HG02623 (cell line): ENCODE data around the gene AGBL1.

ENCODE experiments used
- ATAC-seq: cut with Tn5 transposase; IDR thresholded peaks from one replicate; pipeline ENCODE4 v1.9.1; 2021; ENCODE audit warnings: moderate library complexity; ENCODE audit not compliant: unreplicated experiment

Gene AGBL1

DNA sequence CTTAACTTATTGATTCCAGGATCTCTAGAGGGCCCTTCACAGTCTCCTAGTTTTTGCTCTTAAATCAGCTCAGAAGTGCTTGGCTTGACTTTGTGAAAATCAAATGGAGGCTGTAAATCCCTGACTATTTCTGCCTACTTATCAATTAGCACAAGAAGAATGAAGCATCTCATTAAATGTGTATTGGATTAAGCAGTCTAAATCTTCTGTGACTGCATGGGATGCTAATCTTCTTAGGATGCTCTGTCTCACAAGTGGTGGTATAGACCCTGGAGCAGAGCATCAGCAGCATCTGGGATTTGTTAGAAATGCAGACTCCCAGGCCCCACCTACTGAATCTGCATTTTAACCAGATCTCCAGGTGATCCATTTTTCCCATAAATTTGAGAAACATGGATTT, 488.7 kb downstream of the AGBL1 start:
- ATAC-seq = no peak

DNA sequence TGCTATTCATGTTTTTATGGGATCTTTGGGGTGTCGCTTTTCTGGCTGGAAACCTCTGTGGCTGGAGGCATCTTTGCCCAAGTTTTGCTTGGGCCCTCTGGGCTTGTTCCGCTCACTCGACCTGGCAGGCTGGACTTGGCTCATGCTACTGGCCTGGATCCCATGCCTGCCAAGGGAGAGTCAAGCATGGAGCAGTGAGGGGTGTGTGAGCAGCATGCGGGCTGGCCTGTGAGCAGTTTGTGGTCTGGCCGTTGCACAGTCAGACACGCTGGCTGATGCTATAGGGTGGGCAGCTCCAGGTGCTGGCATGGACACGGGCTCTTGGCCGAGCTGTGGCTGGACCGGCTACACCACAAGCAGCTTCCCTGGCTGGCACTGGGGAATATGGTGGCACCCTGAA, 491.1 kb downstream of the AGBL1 start:
- no peak for ATAC-seq

DNA sequence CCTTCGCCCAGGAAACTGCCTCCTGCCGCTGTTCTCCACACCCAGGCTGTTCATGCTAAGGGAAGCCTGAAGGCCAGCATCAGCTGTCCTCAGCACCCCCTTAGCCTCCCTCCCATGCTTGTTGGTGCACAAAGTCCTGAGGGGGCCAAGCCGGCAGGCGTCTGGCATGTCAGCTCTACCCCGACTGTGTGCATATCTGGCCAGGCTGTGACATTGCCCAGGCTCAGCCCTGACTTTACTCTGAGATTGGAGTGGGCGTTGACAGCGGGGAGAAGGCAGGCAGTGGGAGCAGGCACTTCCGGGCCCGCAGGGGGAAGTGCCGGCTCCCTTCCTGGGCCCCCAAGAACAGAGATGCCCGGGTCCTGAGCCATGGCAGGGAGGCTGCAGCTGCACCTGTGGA, 492.2 kb downstream of the AGBL1 start:
- ATAC-seq = no peak

DNA sequence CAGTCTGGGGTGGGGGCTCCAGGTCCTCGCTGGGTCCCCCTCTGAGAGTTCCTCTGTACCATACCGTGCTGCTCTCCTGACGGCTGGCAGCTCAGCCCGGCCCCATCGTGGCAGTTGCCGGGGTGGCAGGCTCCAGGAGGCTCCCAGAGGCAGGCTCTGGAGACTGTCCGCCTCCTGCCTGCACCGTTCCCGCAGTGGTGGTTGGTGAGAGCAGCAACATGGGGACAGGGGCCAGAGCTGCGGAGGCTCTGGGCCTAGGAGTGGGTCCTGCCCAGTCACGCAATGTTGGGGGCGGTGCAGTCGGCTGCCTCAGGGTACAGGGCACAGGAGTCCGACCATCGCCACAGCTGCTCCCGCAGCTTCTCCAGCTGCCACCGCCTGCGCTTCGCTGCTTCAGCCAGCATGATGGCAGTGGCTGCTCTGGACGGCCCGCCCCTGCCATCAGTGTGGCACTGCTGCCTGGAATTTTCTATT, 492.7 kb downstream of the AGBL1 start:
- no peak for ATAC-seq

DNA sequence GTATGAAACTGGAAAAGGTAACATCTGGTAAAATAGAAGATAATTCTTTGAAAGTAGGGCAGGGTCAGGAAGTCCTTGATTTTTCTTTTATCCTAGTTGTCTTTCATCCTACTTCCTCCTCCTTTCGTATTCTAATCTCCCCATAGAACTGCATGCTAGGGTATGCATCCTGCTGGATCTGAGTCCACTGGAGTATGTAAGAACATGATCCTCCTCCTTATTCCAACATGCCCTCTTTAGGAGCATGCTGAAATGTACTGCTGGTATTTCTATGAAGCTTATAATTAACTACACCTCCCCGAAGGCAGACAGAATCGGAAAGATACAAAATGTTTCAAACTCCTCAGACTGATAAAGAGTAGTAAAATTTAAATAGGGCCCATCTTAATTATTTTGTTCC, 493.8 kb downstream of the AGBL1 start:
- ATAC-seq = no peak

DNA sequence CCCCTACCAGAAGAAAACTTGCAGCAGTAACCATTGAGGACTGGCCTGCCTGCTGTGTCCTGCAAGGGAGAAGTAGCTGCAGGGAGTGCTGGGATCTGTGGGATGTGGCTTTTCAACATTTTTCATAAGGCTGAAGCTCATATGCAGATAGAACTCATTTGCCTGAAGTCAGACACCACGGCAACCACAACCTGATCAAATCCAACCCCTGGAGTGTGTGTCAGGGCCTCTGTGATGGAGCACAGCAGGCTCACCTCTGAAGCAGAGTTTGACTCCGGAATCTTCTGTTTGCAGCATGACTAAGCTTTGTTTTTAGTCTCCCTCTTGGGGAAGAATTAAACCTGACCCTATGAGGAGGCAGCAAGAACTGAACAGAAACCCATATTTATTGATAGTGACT, 508.7 kb downstream of the AGBL1 start:
- no peak for ATAC-seq

DNA sequence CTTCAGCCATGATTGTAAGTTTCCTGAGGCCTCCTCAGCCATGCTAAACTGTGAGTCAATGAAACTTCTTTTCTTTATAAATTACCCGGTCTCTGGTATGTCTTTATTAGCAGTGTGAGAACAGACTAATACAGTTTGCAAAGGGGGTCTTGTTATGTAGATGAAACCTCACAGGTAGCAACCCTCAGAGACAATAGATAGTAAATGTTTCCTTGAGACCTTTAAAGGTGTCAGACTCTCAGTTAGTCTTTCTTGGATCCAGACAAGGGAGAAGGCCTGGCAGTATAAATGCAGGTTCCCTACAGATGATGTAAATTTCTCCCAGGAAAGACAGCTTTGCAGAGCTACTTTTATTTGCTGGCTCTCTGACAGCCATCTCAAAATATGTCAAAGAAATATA, 510.8 kb downstream of the AGBL1 start:
- ATAC-seq = no peak

DNA sequence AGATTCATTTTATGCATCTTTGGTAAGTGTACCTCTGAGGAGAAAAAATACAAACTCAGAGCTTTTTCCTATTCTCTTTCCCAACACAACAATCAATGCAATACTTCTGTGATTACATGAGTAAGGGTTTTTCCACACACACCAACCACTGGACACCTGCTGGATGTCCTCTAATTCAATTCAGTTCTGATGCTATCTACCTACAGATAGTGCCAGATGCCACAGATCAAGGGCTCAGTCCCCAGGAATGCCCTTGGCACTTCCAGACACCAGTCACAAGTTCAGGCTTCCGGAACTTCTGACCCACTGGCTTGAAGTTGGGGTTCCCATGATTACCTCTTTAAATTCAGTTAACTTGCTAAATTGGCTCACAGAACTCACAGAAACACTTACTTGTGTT, 511.5 kb downstream of the AGBL1 start:
- no peak for ATAC-seq

DNA sequence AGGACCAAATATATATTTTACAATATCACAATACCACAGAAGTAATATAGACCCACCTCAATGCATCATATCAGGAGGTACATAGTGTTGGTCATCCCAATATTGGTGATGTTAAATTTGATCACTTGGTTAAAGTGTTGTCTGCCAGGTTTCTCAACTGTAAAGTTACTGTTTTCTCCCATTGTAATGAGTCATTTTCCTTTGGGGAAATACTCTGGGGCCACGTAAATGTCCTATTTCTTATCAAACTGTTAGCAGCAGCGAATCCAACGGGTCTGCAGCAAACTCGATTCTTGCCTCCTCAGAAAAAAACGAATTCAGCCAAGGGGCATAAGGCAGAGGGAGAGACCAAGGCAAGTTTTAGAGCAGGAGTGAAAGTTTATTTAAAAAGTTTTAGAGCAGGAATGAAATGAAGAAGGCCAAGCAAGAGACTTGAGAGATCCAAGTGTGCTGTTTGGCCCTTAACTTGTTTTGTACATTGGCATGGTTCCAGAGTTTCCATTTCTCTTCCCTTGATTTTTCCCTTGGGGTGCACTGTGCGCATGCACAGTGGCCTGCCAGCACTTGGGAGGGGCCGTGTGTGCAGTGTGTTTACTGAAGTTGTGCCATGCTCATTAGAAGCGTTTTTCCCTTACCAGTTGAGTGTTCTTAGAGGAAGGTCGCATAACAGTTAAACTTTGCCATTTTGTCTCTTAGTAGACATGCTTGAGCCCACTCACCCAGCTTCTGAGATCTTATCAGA, 512.5 kb downstream of the AGBL1 start:
- no peak for ATAC-seq

DNA sequence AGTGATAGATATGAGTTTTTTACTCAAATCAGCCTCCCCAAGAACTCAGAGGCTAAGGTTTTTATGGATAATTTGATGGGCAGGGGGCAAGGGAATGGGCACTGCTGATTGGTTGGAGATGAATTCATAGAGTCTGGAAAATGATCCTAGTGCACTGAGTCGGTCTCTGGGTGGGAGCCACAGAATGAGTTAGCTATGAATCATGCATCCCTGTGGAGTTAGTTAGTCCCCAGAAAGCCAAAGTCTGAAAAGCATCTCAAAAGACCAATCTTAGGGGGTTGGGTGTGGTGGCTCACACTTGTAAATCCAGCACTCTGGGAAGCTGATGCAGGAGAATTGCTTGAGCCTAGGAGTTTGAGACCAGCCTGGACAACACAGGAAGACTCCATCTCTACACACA, 516.1 kb downstream of the AGBL1 start:
- ATAC-seq = no peak

DNA sequence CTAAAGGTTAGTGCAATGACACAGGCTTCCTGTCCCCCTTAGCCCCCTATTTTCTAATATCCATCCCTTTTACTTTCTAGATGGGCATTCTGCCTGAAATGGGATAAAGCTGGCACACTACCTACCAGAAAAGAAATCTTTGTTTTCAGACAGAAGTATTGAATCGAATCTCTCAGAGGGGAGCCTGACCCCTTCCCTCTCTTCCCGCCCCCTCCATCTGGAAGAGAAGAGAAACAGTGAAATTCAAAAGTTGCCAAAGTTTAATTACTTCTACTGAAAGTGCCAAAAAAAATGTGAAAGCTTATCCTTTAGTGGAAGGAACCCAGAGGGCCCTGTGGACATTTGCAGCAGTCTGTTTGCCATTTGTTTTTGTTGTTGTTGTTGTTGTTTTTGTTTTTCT, 523.8 kb downstream of the AGBL1 start:
- no peak for ATAC-seq

DNA sequence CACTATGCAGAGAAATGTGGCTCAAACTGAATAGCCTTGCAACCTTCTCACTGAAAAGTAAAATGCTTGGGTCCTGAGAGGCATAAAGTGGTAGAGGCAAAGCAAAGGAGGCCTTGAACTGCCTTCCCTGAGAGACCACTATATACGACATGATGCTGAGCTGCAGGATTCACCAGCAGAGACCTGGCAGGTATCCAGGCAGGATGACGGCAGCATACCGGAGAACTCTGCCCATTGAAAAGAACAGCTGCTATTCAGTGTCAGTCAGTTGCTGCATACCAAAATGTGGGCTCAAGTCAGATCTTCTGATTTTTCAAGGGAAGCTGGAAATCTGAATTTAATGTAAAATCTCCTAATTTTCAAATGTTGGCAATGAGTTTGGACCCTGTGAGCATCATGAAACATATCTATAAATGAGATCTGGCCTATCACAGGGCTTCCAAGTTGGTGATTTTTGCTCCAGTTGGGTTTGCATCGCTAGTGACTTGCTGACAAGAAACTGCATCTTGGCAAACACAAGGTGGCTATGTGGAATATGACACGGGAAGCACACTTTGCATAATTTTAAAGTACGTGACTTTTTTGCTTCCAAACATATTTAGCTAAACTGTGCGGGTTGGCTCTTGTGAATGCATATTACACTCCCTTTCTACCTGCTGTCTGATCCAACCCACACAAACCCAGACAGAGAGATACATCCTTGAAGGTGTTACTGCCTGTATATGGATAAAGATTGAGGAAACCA, 529.0 kb downstream of the AGBL1 start:
- no peak for ATAC-seq

DNA sequence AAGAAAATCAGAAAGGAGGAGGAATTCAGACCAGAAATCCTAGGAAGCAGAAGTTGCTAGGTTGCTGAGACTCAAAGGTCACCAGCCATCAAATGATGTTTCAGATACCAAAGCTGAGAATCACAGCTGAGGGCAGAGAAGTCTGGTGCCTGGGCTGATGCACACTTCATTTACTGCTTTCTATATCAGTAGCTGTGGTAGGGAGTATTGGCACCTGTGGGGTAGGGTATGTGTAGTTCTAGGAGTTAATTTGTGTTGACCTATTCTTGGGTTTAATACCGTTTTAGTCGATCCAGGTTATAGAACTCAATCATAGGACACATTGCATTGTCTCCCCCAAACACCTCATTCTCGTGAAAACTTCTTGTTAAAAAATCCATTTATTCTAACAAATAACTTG, 529.6 kb downstream of the AGBL1 start:
- no peak for ATAC-seq

DNA sequence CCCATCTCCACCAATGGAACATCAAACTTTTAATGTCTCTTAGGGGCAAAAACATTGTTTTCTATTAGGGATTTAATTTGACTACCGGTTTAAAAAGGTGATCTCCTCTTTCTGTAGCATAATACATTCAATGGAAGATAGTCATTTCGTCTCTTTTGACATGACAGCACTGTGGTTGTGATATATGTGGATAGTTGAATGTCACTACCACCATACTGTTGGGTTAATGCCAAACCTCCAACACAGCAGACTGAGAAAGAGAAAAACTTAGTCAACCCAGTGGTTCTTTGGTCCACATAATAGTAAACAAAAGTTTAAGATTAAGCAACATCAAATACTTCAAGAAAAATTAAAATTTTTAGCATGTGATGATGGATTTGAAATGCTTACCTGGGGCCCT, 530.4 kb downstream of the AGBL1 start:
- no peak for ATAC-seq

DNA sequence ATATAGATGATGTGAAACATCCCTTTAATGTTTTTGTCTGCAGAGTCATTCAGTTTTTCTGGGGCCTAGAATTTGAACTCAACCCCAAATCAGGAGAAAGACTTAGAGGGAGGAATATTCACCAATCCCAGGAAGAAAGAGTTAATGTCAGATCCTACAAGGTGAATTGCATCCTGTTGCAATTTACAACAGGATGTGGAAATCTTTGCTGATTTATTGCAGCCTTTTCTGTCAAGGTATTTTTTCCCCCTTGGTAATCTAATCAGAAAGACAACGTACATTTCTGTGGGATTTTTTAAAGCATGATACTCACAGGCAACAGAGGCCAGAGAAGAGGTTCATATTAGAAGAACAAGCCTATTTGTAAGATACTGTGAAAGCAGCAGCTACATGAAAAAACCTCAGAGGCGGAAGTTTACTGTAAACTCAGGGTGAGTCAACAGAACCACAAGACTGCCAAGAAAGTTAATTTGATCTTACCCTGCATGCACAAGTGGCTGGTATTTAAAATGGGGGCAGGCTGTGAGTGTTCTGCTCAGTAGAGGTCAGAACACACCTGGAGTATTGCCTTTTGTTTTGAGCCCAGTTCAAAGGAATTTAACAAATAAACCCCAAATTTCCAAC, 531.9 kb downstream of the AGBL1 start:
- no peak for ATAC-seq

DNA sequence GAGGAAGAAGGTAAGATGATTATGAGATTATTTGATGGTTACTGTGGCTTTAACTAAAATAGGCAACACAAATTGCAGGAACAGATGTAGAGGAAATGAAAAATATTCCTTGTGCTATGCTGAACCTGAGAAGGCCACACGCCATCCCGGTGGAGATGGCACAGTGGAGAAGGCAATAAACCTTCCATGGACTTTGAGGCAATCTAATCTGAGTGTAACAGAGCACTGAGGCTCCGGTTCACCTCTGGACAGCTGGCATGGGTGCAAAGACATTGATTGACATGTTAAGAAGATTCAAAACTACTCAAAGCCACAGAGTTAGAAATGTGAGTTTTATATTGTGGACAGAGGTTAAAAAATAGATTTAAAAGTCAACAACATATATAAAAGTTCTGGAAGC, 535.7 kb downstream of the AGBL1 start:
- no peak for ATAC-seq

DNA sequence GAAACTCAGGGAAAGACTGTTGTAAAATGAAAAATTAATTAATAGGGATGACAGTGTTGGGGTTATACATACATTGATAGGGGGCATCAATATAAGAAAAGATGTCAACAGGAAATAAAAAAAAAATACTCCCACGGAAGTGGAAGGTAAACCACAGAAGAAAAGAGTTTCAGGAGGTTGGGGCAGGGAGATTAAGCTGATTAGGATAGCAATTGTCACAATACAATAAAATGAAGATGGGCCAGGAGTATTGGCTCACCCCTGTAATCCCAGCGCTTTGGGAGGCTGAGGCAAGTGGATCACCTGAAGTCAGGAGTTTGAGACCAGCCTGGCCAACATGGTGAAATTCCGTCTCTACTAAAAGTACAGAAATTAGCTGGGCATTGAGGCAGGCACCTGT, 536.1 kb downstream of the AGBL1 start:
- no peak for ATAC-seq

DNA sequence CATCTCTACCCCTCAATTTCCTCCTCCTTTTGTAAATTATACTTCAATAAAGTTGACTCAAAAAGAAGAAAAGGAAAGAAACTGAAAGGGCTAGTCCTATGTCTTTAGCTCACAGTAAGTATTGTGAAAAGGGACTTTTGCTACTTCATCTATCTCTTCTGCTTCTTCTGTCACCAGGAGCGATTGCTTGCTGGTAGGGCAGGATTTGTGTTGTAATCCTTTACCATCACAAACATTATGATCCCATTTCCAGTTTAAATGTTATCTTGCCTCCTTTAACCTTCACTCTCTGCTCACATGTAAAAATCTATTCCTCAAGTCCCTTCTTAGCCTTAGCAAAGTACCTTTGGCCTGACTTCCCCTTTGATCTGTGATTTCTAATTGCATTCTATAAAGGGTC, 537.1 kb downstream of the AGBL1 start:
- ATAC-seq = no peak

DNA sequence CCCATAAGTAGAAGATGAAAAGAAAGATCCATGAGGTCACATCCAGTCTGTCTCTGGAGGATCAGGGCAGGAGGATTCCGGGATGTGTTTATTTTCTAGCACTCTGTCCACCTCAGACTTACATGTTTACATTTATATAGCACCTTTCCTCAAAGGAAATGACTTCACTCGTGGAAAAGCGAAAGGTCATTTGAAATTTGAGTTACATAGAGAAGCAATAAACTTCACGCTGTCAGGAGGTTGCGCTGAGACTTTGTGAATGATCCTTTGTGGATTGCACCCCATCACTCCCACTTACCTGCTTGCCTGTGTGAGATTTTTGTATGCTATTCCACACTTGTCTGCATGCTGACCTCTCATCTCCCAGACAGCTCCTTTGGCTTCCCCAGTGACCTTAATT, 540.5 kb downstream of the AGBL1 start:
- no peak for ATAC-seq

DNA sequence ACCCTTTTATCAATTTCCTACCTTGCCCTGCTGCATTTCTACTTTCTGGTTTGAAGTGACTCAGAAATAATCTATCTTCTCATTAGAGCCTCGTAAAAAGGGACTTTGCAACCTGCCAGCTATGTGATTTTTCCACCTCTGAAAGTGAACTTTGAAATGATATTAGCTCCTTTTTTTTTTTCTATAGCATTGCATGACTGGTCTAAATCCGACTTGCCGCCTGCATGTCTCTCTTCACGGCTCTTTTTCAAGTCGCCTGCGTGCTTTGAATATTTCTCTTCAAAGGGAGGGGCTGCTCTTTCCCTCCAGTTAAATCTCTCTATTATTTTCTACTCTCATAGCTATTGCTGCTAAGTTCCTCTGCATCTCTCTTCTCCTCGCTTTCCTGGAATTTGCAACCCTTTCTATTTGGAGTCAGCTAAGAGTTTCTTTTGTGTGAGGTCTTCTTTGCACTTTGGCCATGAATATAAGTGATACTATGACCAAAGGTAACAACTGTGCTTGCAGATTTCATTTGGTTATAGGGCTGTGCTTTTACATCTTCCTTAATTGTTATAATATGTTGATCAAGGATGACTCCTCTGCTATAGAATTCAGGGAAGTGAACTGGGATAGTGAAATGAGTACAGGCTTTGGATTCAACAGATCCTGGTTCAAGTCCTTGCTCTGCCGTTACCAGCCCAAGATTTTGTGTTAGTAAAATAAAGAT, 541.1 kb downstream of the AGBL1 start:
- ATAC-seq = no peak

DNA sequence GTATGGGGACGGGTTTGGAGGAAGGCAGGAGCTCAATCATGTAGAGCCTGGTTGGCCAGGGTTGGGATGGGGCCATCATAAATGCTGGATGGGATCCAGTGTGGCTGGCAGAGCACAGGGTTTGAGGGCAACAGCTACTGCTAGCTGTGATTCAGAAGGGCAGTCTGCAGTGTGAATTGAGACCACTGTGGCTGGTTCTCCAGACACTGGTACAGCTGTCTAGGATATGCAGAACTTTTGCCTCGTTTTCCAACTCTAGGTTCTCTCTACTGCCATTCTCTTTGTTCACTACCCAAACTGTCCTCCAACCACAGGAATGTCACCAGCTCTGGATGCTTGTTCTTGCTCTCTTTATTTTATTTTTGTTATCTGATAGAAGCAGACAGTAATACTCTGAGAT, 543.6 kb downstream of the AGBL1 start:
- ATAC-seq = no peak
